ENCODE results near the gene EXOC6B.

DNA sequence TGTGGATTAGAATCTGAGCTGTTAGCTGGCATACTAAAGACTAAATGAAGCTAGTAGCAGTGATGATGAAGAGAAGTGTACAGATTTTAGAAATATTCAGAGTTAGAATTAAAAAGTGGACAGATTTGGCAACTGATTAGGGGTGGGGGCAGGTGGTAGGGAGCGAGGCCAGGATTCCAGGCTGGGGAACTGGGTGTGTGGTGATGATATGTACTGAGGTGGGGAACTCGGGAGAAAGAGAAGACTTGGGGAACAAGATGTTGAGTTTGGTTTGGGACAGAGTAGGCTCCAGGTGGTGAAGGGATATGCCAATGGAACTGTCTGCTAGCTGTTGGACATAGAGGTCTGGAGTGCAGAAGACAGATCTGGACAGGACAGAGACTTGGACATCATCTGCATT lies 669.0 kb downstream of the EXOC6B start:
- TF ChIP-seq, protein P1, sequence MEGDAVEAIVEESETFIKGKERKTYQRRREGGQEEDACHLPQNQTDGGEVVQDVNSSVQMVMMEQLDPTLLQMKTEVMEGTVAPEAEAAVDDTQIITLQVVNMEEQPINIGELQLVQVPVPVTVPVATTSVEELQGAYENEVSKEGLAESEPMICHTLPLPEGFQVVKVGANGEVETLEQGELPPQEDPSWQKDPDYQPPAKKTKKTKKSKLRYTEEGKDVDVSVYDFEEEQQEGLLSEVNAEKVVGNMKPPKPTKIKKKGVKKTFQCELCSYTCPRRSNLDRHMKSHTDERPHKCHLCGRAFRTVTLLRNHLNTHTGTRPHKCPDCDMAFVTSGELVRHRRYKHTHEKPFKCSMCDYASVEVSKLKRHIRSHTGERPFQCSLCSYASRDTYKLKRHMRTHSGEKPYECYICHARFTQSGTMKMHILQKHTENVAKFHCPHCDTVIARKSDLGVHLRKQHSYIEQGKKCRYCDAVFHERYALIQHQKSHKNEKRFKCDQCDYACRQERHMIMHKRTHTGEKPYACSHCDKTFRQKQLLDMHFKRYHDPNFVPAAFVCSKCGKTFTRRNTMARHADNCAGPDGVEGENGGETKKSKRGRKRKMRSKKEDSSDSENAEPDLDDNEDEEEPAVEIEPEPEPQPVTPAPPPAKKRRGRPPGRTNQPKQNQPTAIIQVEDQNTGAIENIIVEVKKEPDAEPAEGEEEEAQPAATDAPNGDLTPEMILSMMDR (IDR thresholded peaks at IDR 0.05), result no peak
- TF ChIP-seq POLR2A (IDR thresholded peaks at IDR 0.05) (no peak), EP300 (IDR thresholded peaks at IDR 0.05; ENCODE audit: low read depth) (no peak), POLR2AphosphoS5 (IDR thresholded peaks at IDR 0.05) (no peak)
